Measurements from ENCODE around the gene CALML3.

GRCh38 chr10:5525561-5526341 lies 990 bp downstream of the CALML3 start:
- TF ChIP-seq CTCF (conservative IDR thresholded peaks at IDR 0.05) (no peak), EZH2 (IDR thresholded peaks at IDR 0.05; ENCODE audit: low read depth) (no peak)
